ENCODE results near the gene GPC6. TPM values are rescaled to one million over a fixed set of nuclear protein-coding genes. Genes with fewer than 3 reads are reported as not detected.

The GPC6 gene
- total and polyA plus RNA-seq, 2 donors (not counting 1 experiment from before 2014, with no cell fraction given): not detected

DNA sequence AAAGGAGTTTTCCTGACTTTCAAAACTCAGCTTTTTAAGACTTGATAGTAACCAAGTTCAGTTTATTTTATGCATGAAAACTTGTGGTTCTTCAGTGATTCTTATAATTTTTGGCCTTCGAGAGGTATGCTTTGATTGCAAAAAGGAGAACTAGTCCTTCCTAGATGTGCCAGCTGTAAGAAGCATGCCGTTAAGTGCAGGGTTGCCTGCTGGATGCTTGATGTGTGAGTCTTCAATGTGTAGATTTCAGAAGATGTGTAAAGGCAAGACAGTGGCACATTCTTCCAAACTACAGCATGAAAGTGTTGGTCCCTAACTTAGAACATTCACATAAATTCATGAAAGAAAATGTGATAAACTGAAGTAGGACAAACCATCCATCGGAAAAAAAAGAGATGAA lies 720.4 kb downstream of the GPC6 start:
- CTCF ChIA-PET: no interaction called here
- 0% methylated on average over 1 of the region's 3 CpGs for WGBS (ENCODE audit: insufficient coverage)
- POLR2A ChIA-PET: no interaction called here

GRCh38 chr13:93947651-93948050 lies 721.0 kb downstream of the GPC6 start:
- H4K20me1 ChIP-seq (ENCODE audit: control insufficient read depth, insufficient read depth, low read length, poor library complexity, severe bottlenecking): no peaks in the 10 kb centered on the region
- ATAC-seq (ENCODE audit: low read depth): no peak
- H3K79me2 ChIP-seq (ENCODE audit: control insufficient read depth, insufficient read depth, low read length): no peaks in the 10 kb centered on the region
- H2AFZ ChIP-seq (ENCODE audit: insufficient read depth, low read depth, low read length, poor library complexity, severe bottlenecking): no peak overlapping the region
- no peaks in the 10 kb centered on the region for H3K36me3 ChIP-seq (replicated peaks in 1 of 2; ENCODE audit: control extremely low read depth in 1 of 2, control insufficient read depth in 1 of 2, extremely low read depth in 1 of 2, insufficient read depth in 2 of 2, low read length in 1 of 2)
- Mint-ChIP-seq H3K27me3 (no peaks in the 10 kb centered on the region), H3K27ac (no peak overlapping the region), H3K4me3 (no peak overlapping the region), H3K9me3 (ENCODE audit: insufficient read depth) (no peaks in the 10 kb centered on the region), H3K4me1 (no peaks in the 10 kb centered on the region)
- no CpG with 5 or more reads among the region's 5 CpGs for WGBS (ENCODE audit: insufficient coverage)
- H3K4me3 ChIP-seq (ENCODE audit: control extremely low read depth in 1 of 5, extremely low read depth in 1 of 5, insufficient read depth in 1 of 5, low read depth in 2 of 5, low read length in 4 of 5): no peak overlapping the region
- no peak overlapping the region for H3K9ac ChIP-seq (ENCODE audit: low read length)
- DNase-seq: no peak
- H3K27me3 ChIP-seq (replicated peaks in 1 of 4; ENCODE audit: control extremely low read depth in 1 of 4, control insufficient read depth in 3 of 4, insufficient read depth in 4 of 4, low read length in 3 of 4): no peaks in the 10 kb centered on the region
- ChIA-PET CTCF (no interaction called here), POLR2A (no interaction called here)
- no peak overlapping the region for H3K4me2 ChIP-seq (replicated peaks; ENCODE audit: low read depth, low read length, poor library complexity, severe bottlenecking)
- intact Hi-C loops (cut with micrococcal nuclease): no loop called here
- no peaks in the 10 kb centered on the region for H3K9me3 ChIP-seq (ENCODE audit: control extremely low read depth in 1 of 3, control insufficient read depth in 2 of 3, insufficient read depth in 1 of 3, low read length in 2 of 3)
- TF ChIP-seq, protein P1, sequence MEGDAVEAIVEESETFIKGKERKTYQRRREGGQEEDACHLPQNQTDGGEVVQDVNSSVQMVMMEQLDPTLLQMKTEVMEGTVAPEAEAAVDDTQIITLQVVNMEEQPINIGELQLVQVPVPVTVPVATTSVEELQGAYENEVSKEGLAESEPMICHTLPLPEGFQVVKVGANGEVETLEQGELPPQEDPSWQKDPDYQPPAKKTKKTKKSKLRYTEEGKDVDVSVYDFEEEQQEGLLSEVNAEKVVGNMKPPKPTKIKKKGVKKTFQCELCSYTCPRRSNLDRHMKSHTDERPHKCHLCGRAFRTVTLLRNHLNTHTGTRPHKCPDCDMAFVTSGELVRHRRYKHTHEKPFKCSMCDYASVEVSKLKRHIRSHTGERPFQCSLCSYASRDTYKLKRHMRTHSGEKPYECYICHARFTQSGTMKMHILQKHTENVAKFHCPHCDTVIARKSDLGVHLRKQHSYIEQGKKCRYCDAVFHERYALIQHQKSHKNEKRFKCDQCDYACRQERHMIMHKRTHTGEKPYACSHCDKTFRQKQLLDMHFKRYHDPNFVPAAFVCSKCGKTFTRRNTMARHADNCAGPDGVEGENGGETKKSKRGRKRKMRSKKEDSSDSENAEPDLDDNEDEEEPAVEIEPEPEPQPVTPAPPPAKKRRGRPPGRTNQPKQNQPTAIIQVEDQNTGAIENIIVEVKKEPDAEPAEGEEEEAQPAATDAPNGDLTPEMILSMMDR (IDR thresholded peaks at IDR 0.05): no peak
- no peak for TF ChIP-seq EZH2 (IDR thresholded peaks at IDR 0.05; ENCODE audit: borderline replicate concordance, insufficient read depth, low read depth, low read length, poor library complexity, severe bottlenecking)
- no peaks in the 10 kb centered on the region for H3K4me1 ChIP-seq (ENCODE audit: control insufficient read depth in 2 of 2, insufficient read depth in 2 of 2, low read length in 2 of 2)
- H3K27ac ChIP-seq (ENCODE audit: low read length in 2 of 2): no peak overlapping the region

More for the DNA sequence above, 720.4 kb downstream of the GPC6 start:
- Histone ChIP-seq H3K4me1 (ENCODE audit: control insufficient read depth in 2 of 2, insufficient read depth in 2 of 2, low read length in 2 of 2) (no peaks in the 10 kb centered on the region), H3K36me3 (replicated peaks in 1 of 2; ENCODE audit: control extremely low read depth in 1 of 2, control insufficient read depth in 1 of 2, extremely low read depth in 1 of 2, insufficient read depth in 2 of 2, low read length in 1 of 2) (no peaks in the 10 kb centered on the region), H3K27me3 (replicated peaks in 1 of 4; ENCODE audit: control extremely low read depth in 1 of 4, control insufficient read depth in 3 of 4, insufficient read depth in 4 of 4, low read length in 3 of 4) (no peaks in the 10 kb centered on the region), H3K9ac (ENCODE audit: low read length) (no peak overlapping the region), H3K79me2 (ENCODE audit: control insufficient read depth, insufficient read depth, low read length) (no peaks in the 10 kb centered on the region), H2AFZ (ENCODE audit: insufficient read depth, low read depth, low read length, poor library complexity, severe bottlenecking) (no peak overlapping the region), H3K4me2 (replicated peaks; ENCODE audit: low read depth, low read length, poor library complexity, severe bottlenecking) (no peak overlapping the region), H3K9me3 (ENCODE audit: control extremely low read depth in 1 of 3, control insufficient read depth in 2 of 3, insufficient read depth in 1 of 3, low read length in 2 of 3) (no peaks in the 10 kb centered on the region), H3K27ac (ENCODE audit: low read length in 2 of 2) (no peak overlapping the region), H3K4me3 (ENCODE audit: control extremely low read depth in 1 of 5, extremely low read depth in 1 of 5, insufficient read depth in 1 of 5, low read depth in 2 of 5, low read length in 4 of 5) (no peak overlapping the region), H4K20me1 (ENCODE audit: control insufficient read depth, insufficient read depth, low read length, poor library complexity, severe bottlenecking) (no peaks in the 10 kb centered on the region)
- Mint-ChIP-seq H3K9me3 (ENCODE audit: insufficient read depth) (no peaks in the 10 kb centered on the region), H3K27ac (no peak overlapping the region), H3K4me1 (no peaks in the 10 kb centered on the region), H3K4me3 (no peak overlapping the region), H3K27me3 (no peaks in the 10 kb centered on the region)
- ATAC-seq (ENCODE audit: low read depth): no peak
- DNase-seq: no peak
- no peak for TF ChIP-seq EZH2 (IDR thresholded peaks at IDR 0.05; ENCODE audit: borderline replicate concordance, insufficient read depth, low read depth, low read length, poor library complexity, severe bottlenecking)
- TF ChIP-seq, protein P1 (IDR thresholded peaks at IDR 0.05): no peak
- intact Hi-C loops (cut with micrococcal nuclease): no loop called here

All from B cell (primary cell).